Neural progenitor cell (in vitro differentiated cells): ENCODE measurements around the gene SACM1L. TPM values are rescaled to one million over a fixed set of nuclear protein-coding genes. Genes with fewer than 3 reads are reported as not detected.

Experiments used
- DNase-seq: peaks from one replicate; pipeline ENCODE4 v3.0.0-alpha.2; 2016; ENCODE audit warnings: low spot score
- H2AFZ ChIP-seq: fragments of 200-600 bp; sonication (generic); replicated peaks from 2 replicates; pipeline ENCODE4 v1.6.1; 2016; ENCODE audit warnings: antibody characterized with exemption
- H3F3A ChIP-seq: fragments of 200-600 bp; sonication (generic); 2 replicates; pipeline ENCODE4 v1.6.1; 2016; ENCODE audit warnings: antibody characterized with exemption, low read depth
- H3K27ac ChIP-seq: fragments of 200-600 bp; sonication (generic); 2 replicates; pipeline ENCODE4 v1.5.1; 2016; ENCODE audit warnings: mild to moderate bottlenecking
- H3K27me3 ChIP-seq: fragments of 200-600 bp; sonication (generic); 2 replicates; pipeline ENCODE4 v1.6.1; 2016; ENCODE audit warnings: mild to moderate bottlenecking, moderate library complexity
- H3K36me3 ChIP-seq: fragments of 200-600 bp; sonication (generic); 2 replicates; pipeline ENCODE4 v1.5.1; 2016
- H3K4me1 ChIP-seq: fragments of 200-600 bp; sonication (generic); 2 replicates; pipeline ENCODE4 v1.6.1; 2016; ENCODE audit warnings: mixed run types
- H3K4me2 ChIP-seq: fragments of 200-600 bp; sonication (generic); 2 replicates; pipeline ENCODE4 v1.6.1; 2016
- H3K4me3 ChIP-seq: fragments of 200-600 bp; sonication (generic); 2 replicates; pipeline ENCODE4 v1.5.1; 2016
- H3K79me2 ChIP-seq: fragments of 200-600 bp; sonication (generic); 2 replicates; pipeline ENCODE4 v1.6.1; 2016; ENCODE audit warnings: low read depth
- H3K9ac ChIP-seq: fragments of 200-600 bp; sonication (generic); 2 replicates; pipeline ENCODE4 v1.6.1; 2016
- H3K9me3 ChIP-seq: fragments of 200-600 bp; sonication (generic); 2 replicates; pipeline ENCODE4 v1.5.1; 2016; ENCODE audit warnings: low read depth
- H4K20me1 ChIP-seq: fragments of 200-600 bp; sonication (generic); 2 replicates; pipeline ENCODE4 v1.6.1; 2016; ENCODE audit warnings: low read depth
- H3K27ac Mint-ChIP-seq: 3 replicates; pipeline ENCODE4 v1.8.0; 2021; ENCODE audit warnings: mixed read lengths
- H3K27me3 Mint-ChIP-seq: 2 replicates; pipeline ENCODE4 v1.8.0; 2022; ENCODE audit warnings: low read depth, mild to moderate bottlenecking, inconsistent platforms, moderate library complexity, mixed read lengths; ENCODE audit not compliant: insufficient read depth
- H3K36me3 Mint-ChIP-seq: 3 replicates; pipeline ENCODE4 v1.8.0; 2021; ENCODE audit warnings: mixed read lengths
- H3K4me1 Mint-ChIP-seq: 3 replicates; pipeline ENCODE4 v1.8.0; 2021; ENCODE audit warnings: mixed read lengths
- H3K4me3 Mint-ChIP-seq: 3 replicates; pipeline ENCODE4 v1.8.0; 2021; ENCODE audit warnings: mild to moderate bottlenecking, moderate library complexity, mixed read lengths
- H3K9me3 Mint-ChIP-seq: 3 replicates; pipeline ENCODE4 v1.8.0; 2020; ENCODE audit warnings: mixed read lengths
- CTCF ChIP-seq: fragments of 200-600 bp; sonication (generic); IDR thresholded peaks from 2 replicates; pipeline ENCODE4 v1.5.1; 2017; ENCODE audit warnings: antibody characterized with exemption, mild to moderate bottlenecking
- EZH2 ChIP-seq: fragments of 200-600 bp; sonication (generic); IDR thresholded peaks from 2 replicates; pipeline ENCODE4 v1.6.1; 2017; ENCODE audit warnings: antibody characterized with exemption, mild to moderate bottlenecking, moderate library complexity
- EZH2phosphoT487 ChIP-seq: fragments of 200-600 bp; sonication (generic); IDR thresholded peaks from 2 replicates; pipeline ENCODE4 v1.6.1; 2017; ENCODE audit warnings: antibody characterized with exemption
- total RNA-seq: library from RNA; depleted of rRNA; stranded (reverse); fragments of >200 nt; gene quantifications from 2 replicates; pipeline ENCODE4 v1.2.3, GENCODE V29; 2015; ENCODE audit warnings: low replicate concordance

SACM1L gene
- total RNA-seq, 1 donor from 2014 or later: 61.8 TPM

- Histone ChIP-seq H3K9ac (no peak overlapping the region), H3K4me1 (no peaks in the 10 kb centered on the region), H3K4me3 (no peak overlapping the region), H3K27ac (no peak overlapping the region), H3K4me2 (no peak overlapping the region), H3F3A (no peaks in the 10 kb centered on the region), H3K79me2 (no peaks in the 10 kb centered on the region), H3K27me3 (no peaks in the 10 kb centered on the region), H2AFZ (no peak overlapping the region), H3K36me3 (no peaks in the 10 kb centered on the region), H4K20me1 (no peaks in the 10 kb centered on the region), H3K9me3 (no peaks in the 10 kb centered on the region)
- Mint-ChIP-seq H3K4me1 (no peaks in the 10 kb centered on the region), H3K27me3 (peaks cover 12% of the 10 kb centered on the region), H3K36me3 (no peaks in the 10 kb centered on the region), H3K4me3 (no peak overlapping the region), H3K27ac (no peak overlapping the region), H3K9me3 (no peaks in the 10 kb centered on the region)
- DNase-seq: no peak
- no peak for TF ChIP-seq EZH2phosphoT487
- no peak for TF ChIP-seq EZH2
- no peak for TF ChIP-seq CTCF
Measured at GRCh38 chr3:45777746-45778386, 88.7 kb downstream of the SACM1L start.

GRCh38 chr3:45778761-45779201 lies 89.6 kb downstream of the SACM1L start:
- DNase-seq: no peak
- no peaks in the 10 kb centered on the region for H3K79me2 ChIP-seq
- no peak overlapping the region for H3K27ac Mint-ChIP-seq
- H3K4me1 ChIP-seq: no peaks in the 10 kb centered on the region
- no peaks in the 10 kb centered on the region for H3K36me3 ChIP-seq
- no peak overlapping the region for H3K4me3 Mint-ChIP-seq
- H3K9ac ChIP-seq: no peak overlapping the region
- H3K9me3 ChIP-seq: no peaks in the 10 kb centered on the region
- H3K27me3 ChIP-seq: no peaks in the 10 kb centered on the region
- no peak overlapping the region for H2AFZ ChIP-seq
- H3K27me3 Mint-ChIP-seq: peaks cover 10% of the 10 kb centered on the region
- no peaks in the 10 kb centered on the region for H4K20me1 ChIP-seq
- H3K4me3 ChIP-seq: no peak overlapping the region
- H3F3A ChIP-seq: no peaks in the 10 kb centered on the region
- H3K9me3 Mint-ChIP-seq: no peaks in the 10 kb centered on the region
- H3K27ac ChIP-seq: no peak overlapping the region
- H3K4me2 ChIP-seq: no peak overlapping the region
- TF ChIP-seq EZH2: no peak
- TF ChIP-seq CTCF: no peak
- no peak for TF ChIP-seq EZH2phosphoT487
- H3K4me1 Mint-ChIP-seq: no peaks in the 10 kb centered on the region
- H3K36me3 Mint-ChIP-seq: no peaks in the 10 kb centered on the region

- Histone ChIP-seq H3K9me3 (no peaks in the 10 kb centered on the region), H3K4me2 (no peak overlapping the region), H3K27ac (no peak overlapping the region), H3K36me3 (no peaks in the 10 kb centered on the region), H3F3A (no peaks in the 10 kb centered on the region), H3K27me3 (no peaks in the 10 kb centered on the region), H3K79me2 (no peaks in the 10 kb centered on the region), H4K20me1 (no peaks in the 10 kb centered on the region), H3K9ac (no peak overlapping the region), H3K4me3 (no peak overlapping the region), H2AFZ (no peak overlapping the region), H3K4me1 (no peaks in the 10 kb centered on the region)
- H3K4me3 Mint-ChIP-seq: no peak overlapping the region
- H3K4me1 Mint-ChIP-seq: no peaks in the 10 kb centered on the region
- no peaks in the 10 kb centered on the region for H3K36me3 Mint-ChIP-seq
- peaks cover 2% of the 10 kb centered on the region for H3K9me3 Mint-ChIP-seq
- no peak for DNase-seq
- H3K27me3 Mint-ChIP-seq: peaks cover 10% of the 10 kb centered on the region
- TF ChIP-seq CTCF: no peak
- H3K27ac Mint-ChIP-seq: no peak overlapping the region
Measured at GRCh38 chr3:45779746-45780735, 90.8 kb downstream of the SACM1L start.
